ENCODE results near the gene ASGR1. TPM values are rescaled to one million over a fixed set of nuclear protein-coding genes. Genes with fewer than 3 reads are reported as not detected.

ASGR1 gene
- total RNA-seq, 1 experiment from 2014 or later = 1.3 TPM

DNA sequence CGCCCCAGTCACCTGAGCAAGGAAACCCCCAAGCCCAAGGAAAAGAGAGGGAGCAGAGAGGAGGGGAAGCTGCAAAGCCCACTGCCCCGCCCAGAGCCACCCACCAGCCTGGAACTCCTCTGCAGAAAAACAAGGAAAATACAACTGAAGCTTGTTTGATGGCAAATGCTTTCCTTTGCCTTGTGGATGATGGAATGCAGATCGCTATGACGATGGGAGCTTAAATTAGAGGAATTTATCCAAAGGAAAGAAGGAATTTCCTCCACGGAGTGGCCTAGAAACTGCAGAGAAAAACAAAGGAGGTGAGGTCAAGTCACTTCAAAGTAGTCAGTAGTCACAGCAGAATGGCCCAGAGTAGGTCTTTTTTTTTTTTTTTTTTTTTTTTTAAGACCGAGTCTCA is 33.1 kb downstream of the ASGR1 start:
- intact Hi-C loops (cut with micrococcal nuclease; ENCODE audit: unreplicated experiment) = no loop called here
- DNase-seq (ENCODE audit: low read depth, low spot score) (no peak), ATAC-seq (no peak)
- Histone ChIP-seq H3K36me3 (ENCODE audit: control insufficient read depth, insufficient read depth, low read length) (no peaks in the 10 kb centered on the region), H3K4me1 (ENCODE audit: control insufficient read depth, insufficient read depth, low read length) (no peaks in the 10 kb centered on the region), H3K4me3 (ENCODE audit: low read depth in 2 of 2, low read length in 2 of 2) (no peak overlapping the region), H3K9me3 (ENCODE audit: control insufficient read depth, insufficient read depth, low read depth, low read length) (no peaks in the 10 kb centered on the region), H3K27me3 (ENCODE audit: control insufficient read depth, insufficient read depth, low read length) (no peaks in the 10 kb centered on the region), H3K27ac (ENCODE audit: low read length) (no peak overlapping the region)
- BruUV-seq (replicated peaks) = no TSS peak
- ChIA-PET POLR2A (no interaction called here), CTCF (interaction anchor here (0.7 kb wide), 1 partner anchor 93 kb away, joined by 9 read pairs; the partner anchor contains the start of gene PHF23)
- in situ Hi-C loops (cut with HindIII; ENCODE audit: low pct_unique_long_range_greater_than_20kb, low sequenced_read_pairs) = no loop called here
- TF ChIP-seq SIN3A (IDR thresholded peaks at IDR 0.05; ENCODE audit: borderline replicate concordance, insufficient read depth, low read depth, low read length) (no peak), TCF7L2 (IDR thresholded peaks at IDR 0.05; ENCODE audit: low read depth, low read length) (no peak)

DNA sequence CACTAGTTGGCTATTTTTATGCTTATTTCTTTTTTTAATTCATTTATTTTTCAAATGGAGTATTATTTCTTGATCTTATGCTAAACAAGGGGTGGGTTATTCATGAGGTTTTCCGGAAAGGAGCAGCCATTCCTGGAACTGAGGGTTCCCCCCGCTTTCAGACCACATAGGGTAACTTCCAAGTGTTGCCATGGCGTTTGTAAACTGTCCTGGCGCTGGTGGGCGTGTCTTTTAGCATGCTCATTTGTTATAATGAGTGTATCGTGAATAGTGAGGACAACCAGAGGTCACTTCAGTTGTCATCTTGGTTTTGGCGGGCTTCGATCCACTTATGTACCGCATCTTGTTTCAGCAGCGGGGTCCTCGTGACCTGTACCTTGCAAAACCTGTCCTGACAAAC is 35.0 kb downstream of the ASGR1 start:
- CTCF ChIA-PET = no interaction called here
- H3K4me1 ChIP-seq (ENCODE audit: control insufficient read depth, insufficient read depth, low read length) = no peaks in the 10 kb centered on the region
- ATAC-seq = no peak
- POLR2A ChIA-PET = no interaction called here
- H3K27me3 ChIP-seq (ENCODE audit: control insufficient read depth, insufficient read depth, low read length) = no peaks in the 10 kb centered on the region
- no TSS peak for BruUV-seq (replicated peaks)
- H3K27ac ChIP-seq (ENCODE audit: low read length) = no peak overlapping the region
- no peaks in the 10 kb centered on the region for H3K36me3 ChIP-seq (ENCODE audit: control insufficient read depth, insufficient read depth, low read length)
- intact Hi-C loops (cut with micrococcal nuclease; ENCODE audit: unreplicated experiment) (no loop called here), in situ Hi-C loops (cut with HindIII; ENCODE audit: low pct_unique_long_range_greater_than_20kb, low sequenced_read_pairs) (no loop called here)
- no peak for DNase-seq (ENCODE audit: low read depth, low spot score)
- H3K9me3 ChIP-seq (ENCODE audit: control insufficient read depth, insufficient read depth, low read depth, low read length) = no peaks in the 10 kb centered on the region
- H3K4me3 ChIP-seq (ENCODE audit: low read depth in 2 of 2, low read length in 2 of 2) = no peak overlapping the region
- no peak for TF ChIP-seq SIN3A (IDR thresholded peaks at IDR 0.05; ENCODE audit: borderline replicate concordance, insufficient read depth, low read depth, low read length)
- no peak for TF ChIP-seq TCF7L2 (IDR thresholded peaks at IDR 0.05; ENCODE audit: low read depth, low read length)
- TF ChIP-seq, protein P1, sequence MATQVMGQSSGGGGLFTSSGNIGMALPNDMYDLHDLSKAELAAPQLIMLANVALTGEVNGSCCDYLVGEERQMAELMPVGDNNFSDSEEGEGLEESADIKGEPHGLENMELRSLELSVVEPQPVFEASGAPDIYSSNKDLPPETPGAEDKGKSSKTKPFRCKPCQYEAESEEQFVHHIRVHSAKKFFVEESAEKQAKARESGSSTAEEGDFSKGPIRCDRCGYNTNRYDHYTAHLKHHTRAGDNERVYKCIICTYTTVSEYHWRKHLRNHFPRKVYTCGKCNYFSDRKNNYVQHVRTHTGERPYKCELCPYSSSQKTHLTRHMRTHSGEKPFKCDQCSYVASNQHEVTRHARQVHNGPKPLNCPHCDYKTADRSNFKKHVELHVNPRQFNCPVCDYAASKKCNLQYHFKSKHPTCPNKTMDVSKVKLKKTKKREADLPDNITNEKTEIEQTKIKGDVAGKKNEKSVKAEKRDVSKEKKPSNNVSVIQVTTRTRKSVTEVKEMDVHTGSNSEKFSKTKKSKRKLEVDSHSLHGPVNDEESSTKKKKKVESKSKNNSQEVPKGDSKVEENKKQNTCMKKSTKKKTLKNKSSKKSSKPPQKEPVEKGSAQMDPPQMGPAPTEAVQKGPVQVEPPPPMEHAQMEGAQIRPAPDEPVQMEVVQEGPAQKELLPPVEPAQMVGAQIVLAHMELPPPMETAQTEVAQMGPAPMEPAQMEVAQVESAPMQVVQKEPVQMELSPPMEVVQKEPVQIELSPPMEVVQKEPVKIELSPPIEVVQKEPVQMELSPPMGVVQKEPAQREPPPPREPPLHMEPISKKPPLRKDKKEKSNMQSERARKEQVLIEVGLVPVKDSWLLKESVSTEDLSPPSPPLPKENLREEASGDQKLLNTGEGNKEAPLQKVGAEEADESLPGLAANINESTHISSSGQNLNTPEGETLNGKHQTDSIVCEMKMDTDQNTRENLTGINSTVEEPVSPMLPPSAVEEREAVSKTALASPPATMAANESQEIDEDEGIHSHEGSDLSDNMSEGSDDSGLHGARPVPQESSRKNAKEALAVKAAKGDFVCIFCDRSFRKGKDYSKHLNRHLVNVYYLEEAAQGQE (IDR thresholded peaks at IDR 0.05; ENCODE audit: insufficient read depth in 1 of 2, low read depth in 2 of 2, low read length in 1 of 2) = no peak
- no peak for TF ChIP-seq POLR2AphosphoS5 (IDR thresholded peaks at IDR 0.05; ENCODE audit: low read depth, low read length)
- TF ChIP-seq, protein P2, sequence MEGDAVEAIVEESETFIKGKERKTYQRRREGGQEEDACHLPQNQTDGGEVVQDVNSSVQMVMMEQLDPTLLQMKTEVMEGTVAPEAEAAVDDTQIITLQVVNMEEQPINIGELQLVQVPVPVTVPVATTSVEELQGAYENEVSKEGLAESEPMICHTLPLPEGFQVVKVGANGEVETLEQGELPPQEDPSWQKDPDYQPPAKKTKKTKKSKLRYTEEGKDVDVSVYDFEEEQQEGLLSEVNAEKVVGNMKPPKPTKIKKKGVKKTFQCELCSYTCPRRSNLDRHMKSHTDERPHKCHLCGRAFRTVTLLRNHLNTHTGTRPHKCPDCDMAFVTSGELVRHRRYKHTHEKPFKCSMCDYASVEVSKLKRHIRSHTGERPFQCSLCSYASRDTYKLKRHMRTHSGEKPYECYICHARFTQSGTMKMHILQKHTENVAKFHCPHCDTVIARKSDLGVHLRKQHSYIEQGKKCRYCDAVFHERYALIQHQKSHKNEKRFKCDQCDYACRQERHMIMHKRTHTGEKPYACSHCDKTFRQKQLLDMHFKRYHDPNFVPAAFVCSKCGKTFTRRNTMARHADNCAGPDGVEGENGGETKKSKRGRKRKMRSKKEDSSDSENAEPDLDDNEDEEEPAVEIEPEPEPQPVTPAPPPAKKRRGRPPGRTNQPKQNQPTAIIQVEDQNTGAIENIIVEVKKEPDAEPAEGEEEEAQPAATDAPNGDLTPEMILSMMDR (IDR thresholded peaks at IDR 0.05) = no peak

DNA sequence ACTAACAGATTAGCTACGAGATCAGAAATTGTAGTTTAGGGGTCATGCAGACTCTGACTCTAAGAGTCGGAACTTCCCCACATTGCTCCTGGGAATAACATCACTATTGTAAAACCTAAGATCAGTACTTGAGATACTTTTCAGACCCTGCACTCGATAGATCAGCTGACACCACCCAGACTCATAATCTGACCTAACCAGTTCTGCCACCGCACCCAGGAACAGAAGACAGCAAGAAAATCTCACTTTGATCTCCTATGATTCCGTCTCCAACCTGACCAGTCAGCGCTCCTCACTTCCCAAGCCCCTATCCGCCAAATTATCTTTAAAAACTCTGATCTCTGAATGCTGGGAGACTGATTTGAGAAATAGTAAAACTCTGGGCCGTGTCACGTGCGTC is 37.3 kb downstream of the ASGR1 start:
- ChIA-PET POLR2A (interaction anchor here (0.6 kb wide), 1 partner anchor 101 kb away, joined by 7 read pairs; no protein-coding TSS in a partner anchor), CTCF (no interaction called here)
- Histone ChIP-seq H3K36me3 (ENCODE audit: control insufficient read depth, insufficient read depth, low read length) (no peaks in the 10 kb centered on the region), H3K4me3 (ENCODE audit: low read depth in 2 of 2, low read length in 2 of 2) (no peak overlapping the region), H3K4me1 (ENCODE audit: control insufficient read depth, insufficient read depth, low read length) (no peaks in the 10 kb centered on the region), H3K9me3 (ENCODE audit: control insufficient read depth, insufficient read depth, low read depth, low read length) (no peaks in the 10 kb centered on the region), H3K27me3 (ENCODE audit: control insufficient read depth, insufficient read depth, low read length) (no peaks in the 10 kb centered on the region), H3K27ac (ENCODE audit: low read length) (no peak overlapping the region)
- no TSS peak for BruUV-seq (replicated peaks)
- TF ChIP-seq POLR2AphosphoS5 (IDR thresholded peaks at IDR 0.05; ENCODE audit: low read depth, low read length) = no peak
- TF ChIP-seq, protein P1 (IDR thresholded peaks at IDR 0.05; ENCODE audit: insufficient read depth in 1 of 2, low read depth in 2 of 2, low read length in 1 of 2) = no peak
- no peak for TF ChIP-seq SIN3A (IDR thresholded peaks at IDR 0.05; ENCODE audit: borderline replicate concordance, insufficient read depth, low read depth, low read length)
- no peak for TF ChIP-seq TCF7L2 (IDR thresholded peaks at IDR 0.05; ENCODE audit: low read depth, low read length)
- TF ChIP-seq, protein P2 (IDR thresholded peaks at IDR 0.05) = no peak
- intact Hi-C loops (cut with micrococcal nuclease; ENCODE audit: unreplicated experiment) (no loop called here), in situ Hi-C loops (cut with HindIII; ENCODE audit: low pct_unique_long_range_greater_than_20kb, low sequenced_read_pairs) (no loop called here)
- ATAC-seq (no peak), DNase-seq (ENCODE audit: low read depth, low spot score) (no peak)
